GM12892 (cell line): ENCODE results near the gene PPM1E.

ENCODE experiments used
- POLR2A ChIP-seq: IDR thresholded peaks from 2 replicates; pipeline ENCODE4 v1.6.1; 2011; ENCODE audit warnings: low read depth, low read length, control low read depth
- POLR2AphosphoS5 ChIP-seq: IDR thresholded peaks from 2 replicates; pipeline ENCODE4 v1.6.1; 2011; ENCODE audit warnings: low read depth, low read length, control low read depth

DNA sequence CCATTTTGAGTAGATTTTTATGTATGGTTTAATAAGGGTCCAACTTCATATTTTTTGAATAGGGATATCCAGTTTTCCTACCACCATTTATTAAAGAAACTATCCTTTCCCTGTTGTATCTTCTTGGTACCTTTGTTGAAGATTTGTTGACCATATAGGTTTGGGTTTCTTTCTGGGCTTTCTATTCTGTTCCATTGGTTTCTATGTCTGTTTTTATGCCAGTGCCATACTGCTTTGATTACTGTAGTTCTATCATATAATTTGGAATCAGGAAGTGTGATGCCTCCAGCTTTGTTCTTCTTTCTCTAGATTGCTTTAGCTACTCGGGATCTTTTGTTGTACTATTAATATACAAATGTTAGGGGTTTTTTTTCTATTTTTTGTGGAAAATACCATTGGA lies 46.5 kb downstream of the PPM1E start:
- TF ChIP-seq POLR2AphosphoS5 (no peak), POLR2A (no peak)
